ENCODE measurements around the gene ARMC5. TPM values are rescaled to one million over a fixed set of nuclear protein-coding genes. Genes with fewer than 3 reads are reported as not detected.
"Not testable (repeated sequence)": the region's sequence is repeated elsewhere in the genome, so short reads cannot be mapped to it uniquely, and the experiment has no call there.

ARMC5 gene
- polyA plus RNA-seq, 2 of the 4 experiments (the other 2 are of a cell fraction), result 3.2 to 6.1 TPM

DNA sequence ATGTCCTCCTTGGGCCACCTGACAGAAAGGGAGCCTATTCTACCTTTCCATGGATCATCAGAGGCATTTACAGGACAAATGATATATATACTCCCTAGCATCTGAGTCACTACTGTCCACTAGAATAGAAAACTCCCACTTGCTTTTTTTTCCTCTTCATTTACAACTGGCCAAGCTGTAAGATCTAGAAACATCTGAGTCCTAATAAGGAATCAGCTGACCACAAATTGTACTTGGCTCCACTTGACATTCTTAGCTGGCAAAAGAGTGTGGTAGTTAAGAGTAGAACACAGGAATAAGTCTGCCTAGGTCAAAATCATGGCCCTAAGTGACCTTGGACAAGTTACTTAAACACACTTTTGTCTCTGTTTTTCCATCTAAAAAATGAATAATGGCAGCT lies 43.7 kb downstream of the ARMC5 start (continued):
- TF ChIP-seq RAD21 (conservative IDR thresholded peaks at IDR 0.05 in 1 of 2, IDR thresholded peaks at IDR 0.05 in 1 of 2) (no peak), MYC (IDR thresholded peaks at IDR 0.05; ENCODE audit: borderline replicate concordance, low read length) (no peak)

DNA sequence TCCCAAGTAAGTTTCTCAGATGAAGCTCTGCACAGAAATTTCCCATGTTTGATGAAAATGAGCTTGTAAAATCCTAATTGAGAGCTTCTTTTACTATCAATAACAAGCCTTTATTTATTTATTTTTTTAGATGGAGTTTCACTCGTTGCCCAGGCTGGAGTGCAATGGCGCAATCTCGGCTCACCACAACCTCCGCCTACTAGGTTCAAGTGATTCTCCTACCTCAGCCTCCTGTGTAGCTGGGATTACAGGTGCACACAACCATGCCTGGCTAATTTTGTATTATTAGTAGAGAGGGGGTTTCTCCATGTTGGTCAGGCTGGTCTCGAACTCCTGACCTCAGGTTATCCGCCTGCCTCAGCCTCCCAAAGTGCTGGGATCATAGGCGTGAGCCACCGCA lies 44.3 kb downstream of the ARMC5 start:
- CTCF ChIA-PET, result interaction anchor here (1.4 to 1.8 kb wide), 2 partner anchors 11 to 25 kb away, joined by 3 to 6 read pairs; partner anchors contain the start of gene AHSP
- H3K4me3 ChIP-seq; FAIRE-seq; H3K4me1 ChIP-seq; H3K9me3 ChIP-seq; ATAC-seq; POLR2A ChIA-PET; DNase-seq (ENCODE audit: low read depth in 1 of 2, low spot score in 1 of 2); H3K4me2 ChIP-seq; H3K27ac ChIP-seq: not testable (repeated sequence)
- 96% methylated on average over 8 of the region's 8 CpGs for WGBS (ENCODE audit: missing lambda C conversion rate)

DNA sequence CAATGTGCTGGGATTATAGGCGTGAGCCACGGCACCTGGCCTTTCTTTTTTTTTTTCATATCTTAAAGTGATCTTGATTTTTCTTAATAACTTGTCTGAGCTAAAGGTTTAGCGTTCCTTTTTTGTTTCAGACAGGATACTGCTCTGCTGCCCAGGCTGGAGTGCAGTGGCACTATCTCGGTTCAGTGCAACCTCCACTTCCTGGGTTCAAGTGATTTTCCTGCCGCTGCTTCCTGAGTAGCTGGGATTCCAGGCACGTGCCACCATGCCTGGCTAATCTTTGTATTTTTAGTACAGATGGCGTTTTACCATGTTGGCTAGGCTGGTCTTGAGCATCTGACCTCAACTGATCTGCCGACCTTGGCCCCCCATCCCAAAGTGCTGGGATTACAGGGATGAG lies 44.9 kb downstream of the ARMC5 start:
- Histone ChIP-seq H3K4me2 (no peak overlapping the region), H3K27ac (no peak overlapping the region), H3K4me1 (peaks cover 9% of the 10 kb centered on the region), H3K9me3 (no peaks in the 10 kb centered on the region), H3K4me3 (no peak overlapping the region)
- ChIA-PET CTCF (interaction anchor here (1.8 kb wide), 1 partner anchor 11 kb away, joined by 6 read pairs; no protein-coding TSS in a partner anchor), POLR2A (no interaction called here)
- FAIRE-seq, result no peak
- no peak for ATAC-seq
- DNase-seq (ENCODE audit: low read depth in 1 of 2, low spot score in 1 of 2), result no peak
- WGBS (ENCODE audit: missing lambda C conversion rate), result 90% methylated on average over 8 of the region's 8 CpGs
- no peak for TF ChIP-seq JUNB (IDR thresholded peaks at IDR 0.05)
- no peak for TF ChIP-seq FOXS1 (CRISPR knock-in tag; IDR thresholded peaks at IDR 0.05)
- TF ChIP-seq BHLHE40 (IDR thresholded peaks at IDR 0.05; ENCODE audit: low read depth, low read length), result no peak
- no peak for TF ChIP-seq SMC3 (IDR thresholded peaks at IDR 0.05)
- TF ChIP-seq, protein P1, sequence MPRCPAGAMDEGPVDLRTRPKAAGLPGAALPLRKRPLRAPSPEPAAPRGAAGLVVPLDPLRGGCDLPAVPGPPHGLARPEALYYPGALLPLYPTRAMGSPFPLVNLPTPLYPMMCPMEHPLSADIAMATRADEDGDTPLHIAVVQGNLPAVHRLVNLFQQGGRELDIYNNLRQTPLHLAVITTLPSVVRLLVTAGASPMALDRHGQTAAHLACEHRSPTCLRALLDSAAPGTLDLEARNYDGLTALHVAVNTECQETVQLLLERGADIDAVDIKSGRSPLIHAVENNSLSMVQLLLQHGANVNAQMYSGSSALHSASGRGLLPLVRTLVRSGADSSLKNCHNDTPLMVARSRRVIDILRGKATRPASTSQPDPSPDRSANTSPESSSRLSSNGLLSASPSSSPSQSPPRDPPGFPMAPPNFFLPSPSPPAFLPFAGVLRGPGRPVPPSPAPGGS (IDR thresholded peaks at IDR 0.05), result no peak
- no peak for TF ChIP-seq TP53 (CRISPR knock-in tag; IDR thresholded peaks at IDR 0.05)
- no peak for TF ChIP-seq KDM5A (IDR thresholded peaks at IDR 0.05)
- TF ChIP-seq EHMT2 (IDR thresholded peaks at IDR 0.05; ENCODE audit: low read depth), result no peak
- TF ChIP-seq MAZ (IDR thresholded peaks at IDR 0.05; ENCODE audit: borderline replicate concordance, low read depth, low read length), result no peak
- no peak for TF ChIP-seq ZSCAN20 (CRISPR knock-in tag; IDR thresholded peaks at IDR 0.05)

DNA sequence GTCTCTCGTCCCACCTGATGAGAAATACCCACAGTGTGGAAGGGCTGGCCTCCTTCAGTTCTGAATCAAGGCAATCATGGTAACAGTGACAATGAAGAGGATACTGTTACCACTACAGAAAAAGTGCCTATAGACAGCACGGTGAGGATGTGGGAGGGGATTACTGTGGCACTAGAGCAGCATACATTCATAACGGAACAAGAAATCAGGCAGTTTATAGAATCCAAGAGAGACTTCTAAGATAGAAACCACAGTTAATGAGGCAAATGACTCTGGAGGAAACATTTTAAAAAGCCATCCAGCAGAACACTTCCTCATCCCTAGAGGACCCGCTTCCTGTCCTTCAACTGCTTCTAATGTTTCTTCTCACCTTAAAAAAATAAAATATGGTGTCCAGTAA lies 46.2 kb downstream of the ARMC5 start:
- no peak for DNase-seq (ENCODE audit: low read depth in 1 of 2, low spot score in 1 of 2)
- no peak for TF ChIP-seq EP300 (IDR thresholded peaks at IDR 0.05)
- TF ChIP-seq, protein P2, sequence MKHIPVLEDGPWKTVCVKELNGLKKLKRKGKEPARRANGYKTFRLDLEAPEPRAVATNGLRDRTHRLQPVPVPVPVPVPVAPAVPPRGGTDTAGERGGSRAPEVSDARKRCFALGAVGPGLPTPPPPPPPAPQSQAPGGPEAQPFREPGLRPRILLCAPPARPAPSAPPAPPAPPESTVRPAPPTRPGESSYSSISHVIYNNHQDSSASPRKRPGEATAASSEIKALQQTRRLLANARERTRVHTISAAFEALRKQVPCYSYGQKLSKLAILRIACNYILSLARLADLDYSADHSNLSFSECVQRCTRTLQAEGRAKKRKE (CRISPR knock-in tag; IDR thresholded peaks at IDR 0.05; ENCODE audit: low read depth), result no peak
- no peak for TF ChIP-seq TFCP2L1 (CRISPR knock-in tag; IDR thresholded peaks at IDR 0.05)
- TF ChIP-seq CBX8 (IDR thresholded peaks at IDR 0.05), result no peak
- no peak for TF ChIP-seq EHF (CRISPR knock-in tag; IDR thresholded peaks at IDR 0.05)
- no peak for TF ChIP-seq HOXB5 (CRISPR knock-in tag; IDR thresholded peaks at IDR 0.05)
- no peak for TF ChIP-seq POLR2A (IDR thresholded peaks at IDR 0.05; ENCODE audit: low read length)
- no peak for TF ChIP-seq BHLHE40 (IDR thresholded peaks at IDR 0.05; ENCODE audit: low read depth, low read length)
- TF ChIP-seq KDM1A (IDR thresholded peaks at IDR 0.05; ENCODE audit: low read depth), result no peak
- TF ChIP-seq SMC3 (IDR thresholded peaks at IDR 0.05), result no peak
- TF ChIP-seq RARB (CRISPR knock-in tag; IDR thresholded peaks at IDR 0.05), result no peak
- TF ChIP-seq, protein P3, sequence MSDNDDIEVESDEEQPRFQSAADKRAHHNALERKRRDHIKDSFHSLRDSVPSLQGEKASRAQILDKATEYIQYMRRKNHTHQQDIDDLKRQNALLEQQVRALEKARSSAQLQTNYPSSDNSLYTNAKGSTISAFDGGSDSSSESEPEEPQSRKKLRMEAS (IDR thresholded peaks at IDR 0.05), result no peak
- TF ChIP-seq, protein P4, sequence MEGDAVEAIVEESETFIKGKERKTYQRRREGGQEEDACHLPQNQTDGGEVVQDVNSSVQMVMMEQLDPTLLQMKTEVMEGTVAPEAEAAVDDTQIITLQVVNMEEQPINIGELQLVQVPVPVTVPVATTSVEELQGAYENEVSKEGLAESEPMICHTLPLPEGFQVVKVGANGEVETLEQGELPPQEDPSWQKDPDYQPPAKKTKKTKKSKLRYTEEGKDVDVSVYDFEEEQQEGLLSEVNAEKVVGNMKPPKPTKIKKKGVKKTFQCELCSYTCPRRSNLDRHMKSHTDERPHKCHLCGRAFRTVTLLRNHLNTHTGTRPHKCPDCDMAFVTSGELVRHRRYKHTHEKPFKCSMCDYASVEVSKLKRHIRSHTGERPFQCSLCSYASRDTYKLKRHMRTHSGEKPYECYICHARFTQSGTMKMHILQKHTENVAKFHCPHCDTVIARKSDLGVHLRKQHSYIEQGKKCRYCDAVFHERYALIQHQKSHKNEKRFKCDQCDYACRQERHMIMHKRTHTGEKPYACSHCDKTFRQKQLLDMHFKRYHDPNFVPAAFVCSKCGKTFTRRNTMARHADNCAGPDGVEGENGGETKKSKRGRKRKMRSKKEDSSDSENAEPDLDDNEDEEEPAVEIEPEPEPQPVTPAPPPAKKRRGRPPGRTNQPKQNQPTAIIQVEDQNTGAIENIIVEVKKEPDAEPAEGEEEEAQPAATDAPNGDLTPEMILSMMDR (IDR thresholded peaks at IDR 0.05), result no peak
- TF ChIP-seq HOXA7 (CRISPR knock-in tag; IDR thresholded peaks at IDR 0.05), result no peak
- TF ChIP-seq, protein P1 (IDR thresholded peaks at IDR 0.05), result no peak
- Histone ChIP-seq H3K4me3 (no peak overlapping the region), H3K9me3 (no peaks in the 10 kb centered on the region), H3K27ac (no peak overlapping the region), H3K4me2 (no peak overlapping the region), H3K4me1 (peaks cover 14% of the 10 kb centered on the region)
- ChIA-PET POLR2A (no interaction called here), CTCF (interaction anchor here (1.3 kb wide), 1 partner anchor 11 kb away, joined by 3 read pairs; no protein-coding TSS in a partner anchor)
- 88% methylated on average over 4 of the region's 4 CpGs for WGBS (ENCODE audit: missing lambda C conversion rate)
- no peak for ATAC-seq
- FAIRE-seq, result no peak

Data from A549 (cell line).